GM12873 (cell line): ENCODE results near the gene SLC38A11.

Source experiments
- TF ChIP-seq, protein P1 (sequence below): IDR thresholded peaks from 2 replicates; pipeline ENCODE4 v1.5.1; 2012; ENCODE audit warnings: low read depth, mild to moderate bottlenecking, moderate library complexity, low read length, control low read depth; ENCODE audit not compliant: insufficient read depth; ENCODE audit errors: missing control alignments

SLC38A11 gene

GRCh38 chr2:164887434-164888144 is 67.7 kb downstream of the SLC38A11 start:
- TF ChIP-seq, protein P1, sequence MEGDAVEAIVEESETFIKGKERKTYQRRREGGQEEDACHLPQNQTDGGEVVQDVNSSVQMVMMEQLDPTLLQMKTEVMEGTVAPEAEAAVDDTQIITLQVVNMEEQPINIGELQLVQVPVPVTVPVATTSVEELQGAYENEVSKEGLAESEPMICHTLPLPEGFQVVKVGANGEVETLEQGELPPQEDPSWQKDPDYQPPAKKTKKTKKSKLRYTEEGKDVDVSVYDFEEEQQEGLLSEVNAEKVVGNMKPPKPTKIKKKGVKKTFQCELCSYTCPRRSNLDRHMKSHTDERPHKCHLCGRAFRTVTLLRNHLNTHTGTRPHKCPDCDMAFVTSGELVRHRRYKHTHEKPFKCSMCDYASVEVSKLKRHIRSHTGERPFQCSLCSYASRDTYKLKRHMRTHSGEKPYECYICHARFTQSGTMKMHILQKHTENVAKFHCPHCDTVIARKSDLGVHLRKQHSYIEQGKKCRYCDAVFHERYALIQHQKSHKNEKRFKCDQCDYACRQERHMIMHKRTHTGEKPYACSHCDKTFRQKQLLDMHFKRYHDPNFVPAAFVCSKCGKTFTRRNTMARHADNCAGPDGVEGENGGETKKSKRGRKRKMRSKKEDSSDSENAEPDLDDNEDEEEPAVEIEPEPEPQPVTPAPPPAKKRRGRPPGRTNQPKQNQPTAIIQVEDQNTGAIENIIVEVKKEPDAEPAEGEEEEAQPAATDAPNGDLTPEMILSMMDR, result no peak

- TF ChIP-seq, protein P1, result no peak
Observed at GRCh38 chr2:164882276-164882675, 73.0 kb downstream of the SLC38A11 start.

GRCh38 chr2:164881524-164881923 is 73.8 kb downstream of the SLC38A11 start:
- TF ChIP-seq, protein P1, result no peak

DNA sequence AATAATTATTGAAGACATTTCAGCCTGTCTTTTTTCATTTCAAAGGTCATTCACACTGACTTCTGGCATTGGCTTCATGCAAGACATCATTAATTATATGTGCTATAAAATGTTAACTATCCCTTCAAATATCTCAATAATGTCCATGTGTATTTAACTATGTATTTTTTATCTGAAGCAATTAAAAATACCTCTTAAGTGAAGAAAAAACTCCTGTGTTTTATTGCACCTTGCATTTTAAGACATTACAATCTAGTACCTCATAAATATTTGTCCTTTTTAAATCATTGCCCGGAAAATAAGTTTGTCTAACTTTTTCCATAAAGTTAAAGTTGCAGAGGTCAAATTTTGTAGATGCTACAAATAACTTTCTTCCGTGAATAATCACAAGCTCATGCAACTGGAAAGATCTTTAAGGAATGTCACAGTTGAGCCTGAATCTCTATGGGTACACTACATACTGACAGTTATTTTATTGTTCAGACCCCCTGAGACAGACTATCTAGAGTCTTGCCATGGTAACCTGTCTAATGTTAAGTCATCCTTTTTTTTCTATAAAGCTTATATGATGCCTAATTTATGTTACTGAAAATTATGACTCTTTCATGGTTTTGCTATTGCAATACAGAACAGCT is 75.3 kb downstream of the SLC38A11 start:
- TF ChIP-seq, protein P1, result no peak

DNA sequence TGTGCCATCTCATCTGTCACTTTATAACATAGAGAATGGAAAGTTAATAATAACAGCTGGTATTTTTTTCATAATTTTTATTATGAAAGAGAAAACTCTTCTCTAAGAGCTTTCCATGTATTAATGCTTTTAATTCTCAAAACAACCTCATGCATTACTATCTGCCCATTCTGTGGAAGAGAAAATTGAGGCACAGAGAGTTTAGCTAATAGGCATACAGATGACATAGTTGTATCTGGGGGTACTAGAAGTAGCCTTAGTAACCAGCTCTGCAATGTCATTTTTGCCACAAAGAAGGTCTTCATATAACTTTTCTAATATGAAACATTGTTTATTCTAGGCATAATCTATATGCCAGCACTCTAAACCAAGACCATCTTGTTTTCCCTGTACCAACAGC is 77.4 kb downstream of the SLC38A11 start:
- TF ChIP-seq, protein P1, result no peak

DNA sequence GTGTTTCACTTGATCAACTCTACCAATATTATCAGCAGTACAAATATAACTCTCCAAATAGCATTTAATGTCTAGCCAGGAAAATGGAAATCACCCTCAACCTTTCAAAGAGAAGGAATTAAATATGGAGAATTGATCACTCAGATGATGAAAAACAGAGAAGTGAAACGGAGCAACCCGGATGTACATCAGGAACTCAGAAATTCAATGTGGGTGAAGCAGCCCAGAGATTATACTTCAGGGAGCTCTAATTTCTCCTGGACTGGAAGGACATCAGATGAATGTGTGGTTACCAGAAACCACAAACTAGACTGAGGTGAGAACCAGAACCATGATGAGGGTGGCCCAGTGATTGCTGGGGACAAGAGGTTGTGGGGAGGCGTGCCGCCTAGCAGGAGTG is 78.2 kb downstream of the SLC38A11 start:
- TF ChIP-seq, protein P1, result no peak

GRCh38 chr2:164875334-164876205 is 79.8 kb downstream of the SLC38A11 start:
- TF ChIP-seq, protein P1, result no peak
